ENCODE data around the gene EPOP. TPM values are rescaled to one million over a fixed set of nuclear protein-coding genes. Genes with fewer than 3 reads are reported as not detected.
A peak's percentile ranks its signal among the peaks of the same experiment; 100 is the strongest.

EPOP gene
- total and polyA plus RNA-seq, 4 donors = 0.32 to 1.9 (median 1.1) TPM

DNA sequence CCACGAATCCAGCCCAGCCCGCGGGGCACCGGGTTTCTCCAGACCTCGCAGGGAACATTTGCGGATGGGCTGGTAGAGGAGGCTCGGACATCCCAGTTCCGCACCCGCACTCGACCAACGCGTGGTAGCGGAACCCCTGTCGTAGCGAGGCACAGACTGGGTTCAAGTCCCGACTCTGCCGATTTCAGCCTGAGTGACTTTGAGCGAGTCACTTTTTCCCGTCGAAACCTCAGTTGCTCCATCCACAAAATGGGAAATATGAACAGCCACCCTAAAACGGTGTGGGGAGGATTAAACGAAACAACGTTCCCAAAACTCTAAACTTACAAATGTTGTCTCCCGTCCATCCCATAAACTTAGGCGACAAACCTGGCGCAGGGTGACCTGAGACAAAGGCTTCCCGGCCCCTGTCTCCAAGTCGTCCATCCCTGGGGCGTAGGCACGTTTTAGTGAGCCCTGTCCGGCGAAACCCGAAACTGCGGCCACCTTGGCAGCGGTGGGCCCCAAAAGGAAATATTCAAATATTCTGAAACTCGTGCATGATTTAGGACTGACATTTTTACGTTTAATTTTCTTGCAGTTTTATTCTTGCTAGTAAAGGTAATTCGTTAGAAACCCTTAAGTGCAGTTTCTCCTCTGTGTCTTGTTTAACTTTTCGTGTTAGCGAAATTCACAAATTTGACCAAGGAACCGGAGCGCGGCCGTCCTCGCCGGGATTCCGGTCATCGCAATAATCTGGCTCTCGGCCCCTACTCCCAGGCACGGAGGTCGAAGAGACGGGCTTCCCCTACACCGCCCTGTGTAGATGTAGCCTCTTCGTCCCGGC, 28.4 kb upstream of the EPOP start:
- Histone ChIP-seq H3K9me3 (ENCODE audit: control insufficient read depth in 4 of 4, low read length in 3 of 4) (no peaks in the 10 kb centered on the region), H3K4me1 (ENCODE audit: control insufficient read depth in 4 of 4, insufficient read depth in 4 of 4, low read length in 3 of 4) (peaks cover 2 to 38% (median 21%) of the 10 kb centered on the region in 4 donors), H3K36me3 (ENCODE audit: control insufficient read depth in 4 of 4, insufficient read depth in 3 of 4, low read depth in 1 of 4, low read length in 3 of 4) (no peaks in the 10 kb centered on the region), H3K27me3 (ENCODE audit: control insufficient read depth in 4 of 4, insufficient read depth in 4 of 4, low read length in 3 of 4) (no peaks in the 10 kb centered on the region), H3K9ac (ENCODE audit: low read depth in 1 of 2, low read length in 2 of 2) (peak overlapping the region; percentile 61 to 70), H3K4me3 (ENCODE audit: low read depth in 1 of 3, low read length in 3 of 3) (peak overlapping the region; percentile 65 to 83 (median 78)), H3K27ac (ENCODE audit: low read depth in 1 of 2, low read length in 2 of 2) (peak overlapping the region; percentile 89 to 92)
- no peak for DNase-seq (ENCODE audit: low spot score)
- WGBS = under 1% methylated on average over 55 of the region's 55 CpGs
- no peak for TF ChIP-seq FOXA1 (IDR thresholded peaks at IDR 0.05)
- no peak for TF ChIP-seq REST (IDR thresholded peaks at IDR 0.05)
- TF ChIP-seq ZBTB33 (IDR thresholded peaks at IDR 0.05) = no peak

DNA sequence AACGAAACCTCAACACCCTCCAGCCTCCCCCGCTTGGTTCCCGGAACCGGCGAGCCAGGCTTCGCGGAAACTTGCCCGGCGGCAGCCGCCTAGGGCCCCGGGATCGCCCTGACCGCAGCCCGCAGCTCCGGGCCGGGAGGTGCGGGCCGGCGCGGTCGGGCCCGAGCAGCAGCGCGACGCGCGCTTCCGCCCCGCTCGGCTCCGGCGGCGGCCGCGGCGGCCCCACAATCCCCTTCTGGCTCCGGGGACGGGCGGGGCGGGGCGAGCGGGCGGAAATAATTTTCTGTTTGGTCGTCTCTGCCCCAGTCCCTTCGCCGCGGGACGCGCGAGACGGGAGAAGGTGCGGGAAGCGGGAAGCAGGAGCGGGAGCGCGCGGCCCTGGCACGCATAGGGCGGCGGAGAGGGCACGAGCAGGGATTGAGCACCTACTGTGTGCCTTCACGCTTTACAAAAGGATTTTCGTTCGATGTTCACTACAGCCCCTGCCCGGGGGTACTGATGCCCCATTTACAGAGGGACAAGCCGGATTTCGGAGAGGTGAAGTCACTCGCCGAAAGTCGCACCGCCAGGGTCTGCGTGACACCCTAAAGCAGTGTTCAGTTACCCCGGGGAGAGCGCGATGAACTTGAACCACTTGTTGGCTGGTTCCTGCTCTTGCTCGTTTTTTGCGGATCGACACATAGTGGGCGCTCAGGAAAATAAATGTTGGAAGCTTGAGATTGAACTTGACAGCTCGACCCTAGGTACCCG, 27.6 kb upstream of the EPOP start:
- no peaks in the 10 kb centered on the region for H3K27me3 ChIP-seq (ENCODE audit: control insufficient read depth in 4 of 4, insufficient read depth in 4 of 4, low read length in 3 of 4)
- DNase-seq (ENCODE audit: low spot score) = peak; percentile 86
- H3K4me1 ChIP-seq (ENCODE audit: control insufficient read depth in 4 of 4, insufficient read depth in 4 of 4, low read length in 3 of 4) = peaks cover 2 to 38% (median 21%) of the 10 kb centered on the region in 4 donors
- no peaks in the 10 kb centered on the region for H3K36me3 ChIP-seq (ENCODE audit: control insufficient read depth in 4 of 4, insufficient read depth in 3 of 4, low read depth in 1 of 4, low read length in 3 of 4)
- peak overlapping the region; percentile 89 to 92 for H3K27ac ChIP-seq (ENCODE audit: low read depth in 1 of 2, low read length in 2 of 2)
- no peaks in the 10 kb centered on the region for H3K9me3 ChIP-seq (ENCODE audit: control insufficient read depth in 4 of 4, low read length in 3 of 4)
- under 1% methylated on average over 81 of the region's 81 CpGs for WGBS
- peak overlapping the region; percentile 79 to 87 (median 83) for H3K4me3 ChIP-seq (ENCODE audit: low read depth in 1 of 3, low read length in 3 of 3)
- TF ChIP-seq REST (IDR thresholded peaks at IDR 0.05) (peak; percentile 45), GABPA (IDR thresholded peaks at IDR 0.05 in 1 of 2, conservative IDR thresholded peaks at IDR 0.05 in 1 of 2) (peak in 1 of 2 donors; percentile 64), EGR1 (IDR thresholded peaks at IDR 0.05; ENCODE audit: low read depth in 2 of 2) (no peak), YY1 (IDR thresholded peaks at IDR 0.05) (peak; percentile 17), ZBTB33 (IDR thresholded peaks at IDR 0.05) (peak; percentile 86)
- TF ChIP-seq, protein P1, sequence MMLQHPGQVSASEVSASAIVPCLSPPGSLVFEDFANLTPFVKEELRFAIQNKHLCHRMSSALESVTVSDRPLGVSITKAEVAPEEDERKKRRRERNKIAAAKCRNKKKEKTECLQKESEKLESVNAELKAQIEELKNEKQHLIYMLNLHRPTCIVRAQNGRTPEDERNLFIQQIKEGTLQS (IDR thresholded peaks at IDR 0.05) = no peak
- peak overlapping the region; percentile 85 to 97 for H3K9ac ChIP-seq (ENCODE audit: low read depth in 1 of 2, low read length in 2 of 2)
